Neural cell (in vitro differentiated cells): Measurements from ENCODE around the gene RPS5.

Experiments used
- CTCF ChIP-seq: fragments of 450-650 bp; IDR thresholded peaks from 2 replicates; pipeline ENCODE4 v1.5.1; 2014; ENCODE audit warnings: antibody characterized with exemption, mild to moderate bottlenecking, moderate library complexity; ENCODE audit not compliant: poor library complexity, severe bottlenecking
- EZH2 ChIP-seq: fragments of 200-600, 300-800 bp; shearing (Covaris generic), sonication (generic); IDR thresholded peaks from 2 replicates; pipeline ENCODE4 v1.6.1; 2014; ENCODE audit warnings: antibody characterized with exemption, low read length, borderline replicate concordance, mild to moderate bottlenecking; ENCODE audit not compliant: insufficient read depth, poor library complexity, severe bottlenecking
- SMC3 ChIP-seq: fragments of 450-650 bp; conservative IDR thresholded peaks from 2 replicates; pipeline ENCODE4 v1.6.1; 2014; ENCODE audit warnings: antibody characterized with exemption, mild to moderate bottlenecking, moderate library complexity; ENCODE audit not compliant: poor library complexity
- TAF1 ChIP-seq: IDR thresholded peaks from 2 replicates; pipeline ENCODE4 v1.6.1; 2012; ENCODE audit warnings: low read depth

- TF ChIP-seq TAF1 (no peak), CTCF (no peak), EZH2 (no peak), SMC3 (no peak)
Measured at GRCh38 chr19:58417071-58417470, 30.0 kb downstream of the RPS5 start.
